H9 (cell line): ENCODE results near the gene FRS3. TPM values are rescaled to one million over a fixed set of nuclear protein-coding genes. Genes with fewer than 3 reads are reported as not detected.

Source experiments
- DNase-seq: peaks from one replicate; pipeline ENCODE4 v3.0.0-alpha.2; 2017
- H2AFZ ChIP-seq: one replicate; pipeline ENCODE4 v1.6.1; 2013; ENCODE audit warnings: mild to moderate bottlenecking, low read length, control low read depth, moderate library complexity
- H2AK5ac ChIP-seq: 2 replicates; pipeline ENCODE4 v1.6.1; 2013; ENCODE audit warnings: low read length, control low read depth, mixed read lengths; ENCODE audit not compliant: insufficient read length
- H2BK120ac ChIP-seq: one replicate; pipeline ENCODE4 v1.6.1; 2013; ENCODE audit warnings: low read depth, mild to moderate bottlenecking, low read length, control low read depth, inconsistent platforms; ENCODE audit not compliant: poor library complexity, severe bottlenecking
- H2BK12ac ChIP-seq: 2 replicates; pipeline ENCODE4 v1.6.1; 2013; ENCODE audit warnings: low read length, control low read depth, mixed read lengths, low read depth; ENCODE audit not compliant: insufficient read length
- H2BK15ac ChIP-seq: 2 replicates; pipeline ENCODE4 v1.6.1; 2013; ENCODE audit warnings: low read depth, low read length, control low read depth
- H2BK20ac ChIP-seq: one replicate; pipeline ENCODE4 v1.6.1; 2013; ENCODE audit warnings: low read depth, mild to moderate bottlenecking, low read length, control low read depth, inconsistent platforms; ENCODE audit not compliant: poor library complexity, severe bottlenecking
- H2BK5ac ChIP-seq: 2 replicates; pipeline ENCODE4 v1.6.1; 2013; ENCODE audit warnings: low read length, control low read depth, mixed read lengths; ENCODE audit not compliant: insufficient read length
- H3K14ac ChIP-seq: 2 replicates; pipeline ENCODE4 v1.6.1; 2013; ENCODE audit warnings: low read length, control low read depth; ENCODE audit not compliant: insufficient read depth
- H3K18ac ChIP-seq: 2 replicates; pipeline ENCODE4 v1.6.1; 2013; ENCODE audit warnings: low read depth, mild to moderate bottlenecking, mixed read lengths, low read length, control low read depth; ENCODE audit not compliant: insufficient read length
- H3K23ac ChIP-seq: 2 replicates; pipeline ENCODE4 v1.6.1; 2013; ENCODE audit warnings: low read length, control low read depth, mixed read lengths, low read depth; ENCODE audit not compliant: insufficient read length
- H3K23me2 ChIP-seq: 2 replicates; pipeline ENCODE4 v1.6.1; 2013; ENCODE audit warnings: low read depth, mild to moderate bottlenecking, mixed read lengths, low read length, control low read depth; ENCODE audit not compliant: insufficient read length, poor library complexity, severe bottlenecking
- H3K27ac ChIP-seq: 2 replicates; pipeline ENCODE4 v1.5.1; 2013; ENCODE audit warnings: low read length, control low read depth, mixed read lengths, low read depth; ENCODE audit not compliant: insufficient read length
- H3K27me3 ChIP-seq: 2 replicates; pipeline ENCODE4 v1.6.1; 2013; ENCODE audit warnings: low read length, control low read depth, inconsistent platforms; ENCODE audit not compliant: insufficient read depth
- H3K4ac ChIP-seq: 2 replicates; pipeline ENCODE4 v1.6.1; 2013; ENCODE audit warnings: low read depth, mild to moderate bottlenecking, control low read depth, inconsistent platforms, low read length, moderate library complexity
- H3K4me1 ChIP-seq: 2 replicates; pipeline ENCODE4 v1.6.1; 2013; ENCODE audit warnings: low read length, control low read depth, inconsistent platforms; ENCODE audit not compliant: insufficient read depth
- H3K4me2 ChIP-seq: 2 replicates; pipeline ENCODE4 v1.6.1; 2013; ENCODE audit warnings: low read length, control low read depth, mixed read lengths; ENCODE audit not compliant: insufficient read length, insufficient read depth
- H3K56ac ChIP-seq: 2 replicates; pipeline ENCODE4 v1.6.1; 2013; ENCODE audit warnings: low read depth, mild to moderate bottlenecking, mixed read lengths, low read length, control low read depth; ENCODE audit not compliant: insufficient read length
- H3K79me1 ChIP-seq: 2 replicates; pipeline ENCODE4 v1.6.1; 2013; ENCODE audit warnings: low read depth, mild to moderate bottlenecking, moderate library complexity, low read length, control low read depth, inconsistent platforms; ENCODE audit not compliant: insufficient read depth, poor library complexity, severe bottlenecking
- H3K79me2 ChIP-seq: 2 replicates; pipeline ENCODE4 v1.6.1; 2013; ENCODE audit warnings: low read length, control low read depth, inconsistent platforms; ENCODE audit not compliant: insufficient read depth
- H3K9ac ChIP-seq: 2 replicates; pipeline ENCODE4 v1.6.1; 2013; ENCODE audit warnings: low read length, control low read depth, mixed read lengths; ENCODE audit not compliant: insufficient read length; ENCODE audit errors: extremely low read depth
- H3K9me3 ChIP-seq: one replicate; pipeline ENCODE4 v1.6.1; 2013; ENCODE audit warnings: low read depth, low read length, inconsistent platforms; ENCODE audit not compliant: control insufficient read depth
- H3T11ph ChIP-seq: one replicate; pipeline ENCODE4 v1.6.1; 2013; ENCODE audit warnings: mild to moderate bottlenecking, low read length, control low read depth, inconsistent platforms
- H4K20me1 ChIP-seq: one replicate; pipeline ENCODE4 v1.6.1; 2013; ENCODE audit not compliant: control insufficient read depth, insufficient read length, insufficient read depth
- H4K5ac ChIP-seq: 2 replicates; pipeline ENCODE4 v1.6.1; 2013; ENCODE audit warnings: low read depth, mild to moderate bottlenecking, mixed read lengths, low read length, control low read depth; ENCODE audit not compliant: insufficient read length
- H4K8ac ChIP-seq: replicated peaks from 2 replicates; pipeline ENCODE4 v1.6.1; 2013; ENCODE audit warnings: low read length, control low read depth, mixed read lengths, low read depth; ENCODE audit not compliant: insufficient read length
- H4K91ac ChIP-seq: 2 replicates; pipeline ENCODE4 v1.6.1; 2013; ENCODE audit warnings: low read depth, mild to moderate bottlenecking, moderate library complexity, mixed read lengths, low read length, control low read depth; ENCODE audit not compliant: insufficient read length
- H3K27ac Mint-ChIP-seq, 3 experiments: 2 replicates in 2 of 3; 3 replicates in 1 of 3; pipeline ENCODE4 v1.8.0; 2020 to 2021; ENCODE audit warnings: mixed read lengths in 3 of 3, mild to moderate bottlenecking in 1 of 3, moderate library complexity in 1 of 3
- H3K27me3 Mint-ChIP-seq: 2 replicates; pipeline ENCODE4 v1.8.0; 2021; ENCODE audit warnings: low read depth, mild to moderate bottlenecking, moderate library complexity, mixed read lengths
- H3K36me3 Mint-ChIP-seq, 3 experiments: 2 replicates in 2 of 3; 3 replicates in 1 of 3; pipeline ENCODE4 v1.8.0; 2020 to 2021; ENCODE audit warnings: low read depth in 3 of 3, mixed read lengths in 3 of 3; ENCODE audit not compliant: insufficient read depth in 1 of 3
- H3K4me1 Mint-ChIP-seq, 2 experiments: 2 replicates each; pipeline ENCODE4 v1.8.0; 2020; ENCODE audit warnings: mixed read lengths in 2 of 2
- H3K4me3 Mint-ChIP-seq, 2 experiments: 2 replicates in 1 of 2; 3 replicates in 1 of 2; pipeline ENCODE4 v1.8.0; 2020 to 2021; ENCODE audit warnings: mild to moderate bottlenecking in 2 of 2, mixed read lengths in 2 of 2, moderate library complexity in 1 of 2
- H3K9me3 Mint-ChIP-seq, 2 experiments: 2 replicates in 1 of 2; 3 replicates in 1 of 2; pipeline ENCODE4 v1.8.0; 2020; ENCODE audit warnings: mild to moderate bottlenecking in 2 of 2, mixed read lengths in 2 of 2, moderate library complexity in 1 of 2
- CTCF ChIP-seq: fragments of 200-600 bp; sonication (generic); conservative IDR thresholded peaks from 3 replicates; pipeline ENCODE4 v1.8.0; 2021; ENCODE audit warnings: antibody characterized with exemption, mild to moderate bottlenecking
- WGBS: extraction: QIAGEN DNeasy Blood & Tissue Kit; methylation state at CpG from one replicate; pipeline ENCODE4 v1.1.7; 2013; ENCODE audit warnings: missing lambda C conversion rate, low lambda C conversion rate, mixed read lengths; ENCODE audit not compliant: insufficient read length; ENCODE audit errors: extremely low coverage; 5-methylcytosine and 5-hydroxymethylcytosine counted together
- total RNA-seq: library from RNA; stranded (reverse); gene quantifications from 2 replicates; pipeline ENCODE4 v1.2.1, GENCODE V29; 2021

The FRS3 gene
- total RNA-seq, 1 experiment from 2014 or later, result 4.8 TPM

- H2BK120ac ChIP-seq, result no peak within 1 kb of the TSS
- H3K9me3 Mint-ChIP-seq, result no peaks in the 10 kb centered on the region; a peak in 3 of 5 replicates
- peaks cover 10 to 16% of the 10 kb centered on the region in 2 experiments for H3K4me1 Mint-ChIP-seq
- no peak within 1 kb of the TSS for H2AK5ac ChIP-seq
- H2BK20ac ChIP-seq, result no peak within 1 kb of the TSS
- H2BK15ac ChIP-seq, result no peak within 1 kb of the TSS; the same call in 1 of the 2 replicates
- H3K4me2 ChIP-seq, result peak within 1 kb of the TSS; percentile 95
- no peak within 1 kb of the TSS for H4K91ac ChIP-seq
- H3K79me2 ChIP-seq, result peaks cover 2% of the 10 kb centered on the region; the same call in 1 of the 2 replicates
- H4K8ac ChIP-seq, result no peak within 1 kb of the TSS
- no peaks in the 10 kb centered on the region for H4K20me1 ChIP-seq
- TF ChIP-seq CTCF, result peak; percentile 94
- H3K36me3 Mint-ChIP-seq, result peaks cover 12 to 32% (median 26%) of the 10 kb centered on the region in 3 experiments
- no peaks in the 10 kb centered on the region for H3K79me1 ChIP-seq
- peak within 1 kb of the TSS; percentile 84 for H3K18ac ChIP-seq
- peaks cover 8% of the 10 kb centered on the region for H3K23me2 ChIP-seq
- H2BK5ac ChIP-seq, result peak within 1 kb of the TSS; percentile 25
- peaks cover 40% of the 10 kb centered on the region for H3K27me3 Mint-ChIP-seq
- WGBS, result no CpG with 5 or more reads among the region's 55 CpGs
- DNase-seq, result peak; percentile 96
- no peak within 1 kb of the TSS for H3T11ph ChIP-seq
- peak within 1 kb of the TSS; percentile 85 for H4K5ac ChIP-seq
- H3K23ac ChIP-seq, result no peak within 1 kb of the TSS
- peak within 1 kb of the TSS; percentile 95 for H3K9ac ChIP-seq
- peak within 1 kb of the TSS; percentile 84 for H3K14ac ChIP-seq
- no peak within 1 kb of the TSS for H3K4ac ChIP-seq
- H3K4me1 ChIP-seq, result no peaks in the 10 kb centered on the region
- peaks cover 12% of the 10 kb centered on the region; the same call in 1 of the 2 replicates for H3K27me3 ChIP-seq
- no peak within 1 kb of the TSS for H2AFZ ChIP-seq
- H3K4me3 Mint-ChIP-seq, result peak within 1 kb of the TSS; percentile 95 to 98
- H3K9me3 ChIP-seq, result no peaks in the 10 kb centered on the region
- H3K56ac ChIP-seq, result no peak within 1 kb of the TSS
- H3K27ac ChIP-seq, result no peak within 1 kb of the TSS
- peak within 1 kb of the TSS; percentile 95 to 98 (median 97) for H3K27ac Mint-ChIP-seq
- peak within 1 kb of the TSS; percentile 6 for H2BK12ac ChIP-seq
These were observed 7.7 kb upstream of the FRS3 start, which contains the start of gene TOMM6 for GRCh38 chr6:41787219-41787917. Gene TOMM6, plus strand, starts transcription at chr6:41787694. Its CDS starts 4 bp downstream, at chr6:41787698.
